PC-3 (cell line): ENCODE data around the gene RHOT2.

Experiments used
- EZH2 ChIP-seq: fragments of 300-600 bp; sonication (generic); IDR thresholded peaks from one replicate; pipeline ENCODE4 v1.6.1; 2017; ENCODE audit warnings: antibody characterized with exemption, mild to moderate bottlenecking, low read length; ENCODE audit not compliant: unreplicated experiment
- EZH2phosphoT487 ChIP-seq: fragments of 300-600 bp; sonication (generic); IDR thresholded peaks from 2 replicates; pipeline ENCODE4 v1.6.1; 2018; ENCODE audit warnings: mild to moderate bottlenecking, antibody characterized with exemption, low read length, borderline replicate concordance
- TF ChIP-seq, protein P1 (sequence below): fragments of 300-600 bp; sonication (generic); conservative IDR thresholded peaks from 2 replicates; pipeline ENCODE4 v1.5.1; 2017; ENCODE audit warnings: antibody characterized with exemption, low read depth, mild to moderate bottlenecking, low read length

DNA sequence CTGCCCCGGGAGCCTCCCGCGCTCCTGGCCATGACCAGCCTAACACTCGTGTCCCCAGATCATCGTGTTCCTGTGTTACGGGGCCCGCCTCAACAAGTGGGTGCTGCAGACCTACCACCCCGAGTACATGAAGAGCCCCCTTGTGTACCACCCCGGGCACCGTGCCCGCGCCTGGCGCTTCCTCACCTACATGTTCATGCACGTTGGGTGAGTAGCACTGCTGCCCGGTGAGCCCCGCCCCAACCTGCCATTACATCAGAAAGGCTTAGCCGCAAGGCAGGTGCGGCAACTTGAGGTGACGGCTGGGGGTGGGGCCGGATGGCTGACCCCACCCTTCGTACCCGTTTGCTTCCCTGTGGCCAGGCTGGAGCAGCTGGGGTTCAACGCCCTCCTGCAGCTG lies 9.0 kb downstream of the RHOT2 start:
- TF ChIP-seq, protein P1, sequence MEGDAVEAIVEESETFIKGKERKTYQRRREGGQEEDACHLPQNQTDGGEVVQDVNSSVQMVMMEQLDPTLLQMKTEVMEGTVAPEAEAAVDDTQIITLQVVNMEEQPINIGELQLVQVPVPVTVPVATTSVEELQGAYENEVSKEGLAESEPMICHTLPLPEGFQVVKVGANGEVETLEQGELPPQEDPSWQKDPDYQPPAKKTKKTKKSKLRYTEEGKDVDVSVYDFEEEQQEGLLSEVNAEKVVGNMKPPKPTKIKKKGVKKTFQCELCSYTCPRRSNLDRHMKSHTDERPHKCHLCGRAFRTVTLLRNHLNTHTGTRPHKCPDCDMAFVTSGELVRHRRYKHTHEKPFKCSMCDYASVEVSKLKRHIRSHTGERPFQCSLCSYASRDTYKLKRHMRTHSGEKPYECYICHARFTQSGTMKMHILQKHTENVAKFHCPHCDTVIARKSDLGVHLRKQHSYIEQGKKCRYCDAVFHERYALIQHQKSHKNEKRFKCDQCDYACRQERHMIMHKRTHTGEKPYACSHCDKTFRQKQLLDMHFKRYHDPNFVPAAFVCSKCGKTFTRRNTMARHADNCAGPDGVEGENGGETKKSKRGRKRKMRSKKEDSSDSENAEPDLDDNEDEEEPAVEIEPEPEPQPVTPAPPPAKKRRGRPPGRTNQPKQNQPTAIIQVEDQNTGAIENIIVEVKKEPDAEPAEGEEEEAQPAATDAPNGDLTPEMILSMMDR, result no peak
- no peak for TF ChIP-seq EZH2
- TF ChIP-seq EZH2phosphoT487, result no peak
